ENCODE results near the gene DCN.
"Not testable (repeated sequence)": the region's sequence is repeated elsewhere in the genome, so short reads cannot be mapped to it uniquely, and the experiment has no call there.

Gene DCN

DNA sequence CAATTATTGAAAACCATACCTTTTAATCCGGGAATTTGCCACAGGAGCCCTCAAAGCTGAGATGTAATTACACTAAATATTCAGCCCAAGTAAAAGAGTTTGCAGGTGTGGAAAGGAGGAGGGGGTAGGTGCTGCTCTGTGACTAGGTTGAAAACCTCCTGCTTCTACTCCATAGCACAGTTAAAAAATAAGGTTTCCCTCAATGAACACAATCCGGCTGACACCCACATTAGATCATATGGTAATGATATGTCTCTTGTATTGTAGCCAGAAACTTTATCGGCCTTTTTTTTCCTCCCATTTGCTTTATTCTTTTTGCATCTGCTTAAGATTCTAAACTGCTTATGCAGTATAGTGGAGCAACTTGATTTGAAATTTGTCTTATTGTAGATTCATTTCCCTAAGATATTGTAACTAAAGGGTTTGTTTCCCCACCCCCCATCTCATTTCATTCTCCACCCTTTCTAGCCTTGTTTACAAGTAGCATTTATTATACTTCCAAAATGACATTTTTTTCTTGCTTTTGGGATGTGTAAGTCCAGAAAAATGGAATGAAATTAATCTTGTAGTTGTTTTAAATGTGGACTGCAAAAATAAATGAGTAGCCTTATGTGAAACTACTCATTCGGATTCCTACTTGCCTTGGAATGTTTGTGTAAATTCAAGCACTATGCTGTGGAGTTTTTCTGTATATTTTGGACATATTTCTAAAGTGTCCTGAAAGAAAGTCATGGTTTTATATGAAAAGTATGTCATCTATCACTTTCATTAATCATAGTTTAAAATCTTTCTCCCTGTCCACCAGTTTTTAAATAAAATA, at the start of gene DCN:
DCN (minus strand) TSS at position 182 of the 820 bp plus-strand sequence. CDS start 4,265 bp downstream, outside the sequence.
- peak; percentile 48 for DNase-seq

- DNase-seq, result no peak
Observed at GRCh38 chr12:91230841-91231240, 48.2 kb upstream of the DCN start.

DNA sequence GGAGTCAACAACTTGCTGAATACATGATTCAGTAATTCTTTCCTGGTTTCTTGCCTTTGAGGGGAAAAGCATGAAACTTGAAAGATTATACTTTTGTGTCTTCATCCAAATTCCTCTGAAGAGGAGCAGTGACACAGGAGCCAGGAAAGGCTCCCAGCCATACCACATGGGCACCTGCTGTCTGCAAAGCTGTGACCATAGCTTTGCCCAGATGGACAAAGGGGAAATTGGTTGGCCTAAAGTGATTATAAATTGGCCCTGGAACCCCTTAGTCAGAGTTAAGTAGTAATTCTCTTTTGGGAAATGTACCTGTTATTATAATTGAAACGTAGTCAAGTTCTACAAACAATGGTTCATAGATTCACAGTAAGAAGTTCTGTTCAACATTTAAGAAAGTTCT, 44.3 kb upstream of the DCN start:
- no peak for DNase-seq

- no peak for DNase-seq
Observed at GRCh38 chr12:91225316-91225715, 42.7 kb upstream of the DCN start.

DNA sequence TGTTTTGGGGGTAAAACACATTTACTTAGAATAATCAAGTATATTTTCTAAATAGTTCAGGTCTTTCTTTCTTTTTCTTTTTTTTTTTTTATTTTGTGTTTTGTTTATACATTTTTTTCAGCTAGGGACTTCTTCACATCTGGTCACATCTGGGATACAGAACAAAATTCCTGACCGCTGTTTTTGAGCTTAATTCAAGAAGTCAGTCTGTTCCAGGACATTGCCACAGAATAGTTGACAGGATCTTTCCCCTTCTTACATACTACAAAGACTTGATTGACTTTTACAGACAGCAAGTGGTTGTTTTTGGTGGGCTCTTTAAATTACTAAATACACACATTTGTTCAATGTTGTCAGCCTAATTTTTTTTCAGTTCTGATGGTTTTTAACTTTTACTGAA, 41.8 kb upstream of the DCN start:
- no peak for DNase-seq

DNA sequence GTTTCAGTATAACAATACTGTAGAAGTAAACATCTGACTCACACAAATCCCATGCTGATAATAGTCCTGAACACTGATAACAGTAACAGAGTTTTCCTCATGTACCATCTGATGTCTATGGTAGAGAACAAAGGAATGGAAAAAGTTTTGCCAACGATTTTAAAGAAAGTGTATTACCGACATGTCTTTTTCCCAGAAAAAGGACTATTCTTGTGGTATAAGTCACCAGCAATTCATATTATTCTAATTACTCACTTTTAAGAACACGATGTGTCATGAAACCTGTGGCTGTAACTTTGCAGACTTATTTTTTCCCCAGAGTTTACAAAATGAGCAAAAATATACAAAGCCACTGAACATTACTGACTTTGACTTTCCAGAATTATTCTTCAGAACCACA, 40.1 kb upstream of the DCN start:
- DNase-seq, result no peak

DNA sequence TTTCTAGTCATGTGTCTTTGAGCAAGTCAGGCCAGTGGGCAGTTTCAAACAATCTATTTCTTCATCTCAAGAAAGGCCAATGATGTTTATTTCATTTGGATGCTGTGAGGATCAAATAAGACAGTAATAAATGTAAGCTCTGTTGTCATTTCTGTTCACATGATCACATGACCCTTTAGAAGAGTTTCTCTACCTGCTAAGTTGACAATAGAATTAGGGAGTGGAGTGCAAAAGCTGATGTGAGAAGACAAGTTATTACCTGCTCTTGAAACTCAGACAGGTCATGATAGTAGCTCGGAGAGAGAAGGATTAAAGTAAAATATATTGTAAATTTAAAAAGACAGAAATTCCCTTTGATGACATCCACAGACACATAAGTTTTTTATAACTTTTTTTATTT, 37.3 kb upstream of the DCN start:
- no peak for DNase-seq

DNA sequence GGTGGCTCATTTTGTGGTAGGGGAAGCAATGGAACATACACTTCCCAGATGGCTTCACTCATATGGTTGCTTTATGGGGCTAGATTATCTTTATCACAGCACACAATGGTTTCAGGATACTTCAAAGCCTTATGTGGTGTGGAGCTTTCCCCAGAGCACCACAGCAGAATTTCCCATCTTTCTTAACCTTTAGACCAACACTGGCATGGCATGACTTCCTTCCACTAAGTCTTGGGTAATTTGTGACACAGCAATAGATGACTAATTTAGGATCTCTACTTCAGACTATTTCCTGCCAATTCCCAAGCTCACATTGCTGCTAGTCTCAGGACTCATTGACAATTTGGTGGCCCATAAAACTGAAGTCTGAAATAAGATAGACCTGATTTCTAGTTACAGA, 36.9 kb upstream of the DCN start:
- DNase-seq, result no peak

DNA sequence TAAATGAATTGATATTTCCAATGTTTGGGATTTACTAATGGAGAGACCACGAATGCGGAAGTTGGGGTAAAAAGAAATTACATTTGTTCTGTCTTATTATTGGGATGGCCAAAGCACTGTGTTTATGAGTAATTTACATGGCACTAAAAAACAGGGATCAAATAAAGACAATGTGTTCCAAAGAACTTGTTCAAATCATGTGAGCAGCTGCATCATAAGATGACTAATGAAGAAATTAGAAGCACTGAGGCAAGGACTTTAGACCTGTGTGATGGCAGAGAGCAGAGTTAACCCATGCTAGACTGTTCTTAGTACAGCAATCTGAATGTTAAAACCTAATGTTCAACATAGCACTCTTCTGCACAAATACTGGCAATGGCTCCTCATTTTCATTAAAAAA, 34.3 kb upstream of the DCN start:
- DNase-seq, result no peak

DNA sequence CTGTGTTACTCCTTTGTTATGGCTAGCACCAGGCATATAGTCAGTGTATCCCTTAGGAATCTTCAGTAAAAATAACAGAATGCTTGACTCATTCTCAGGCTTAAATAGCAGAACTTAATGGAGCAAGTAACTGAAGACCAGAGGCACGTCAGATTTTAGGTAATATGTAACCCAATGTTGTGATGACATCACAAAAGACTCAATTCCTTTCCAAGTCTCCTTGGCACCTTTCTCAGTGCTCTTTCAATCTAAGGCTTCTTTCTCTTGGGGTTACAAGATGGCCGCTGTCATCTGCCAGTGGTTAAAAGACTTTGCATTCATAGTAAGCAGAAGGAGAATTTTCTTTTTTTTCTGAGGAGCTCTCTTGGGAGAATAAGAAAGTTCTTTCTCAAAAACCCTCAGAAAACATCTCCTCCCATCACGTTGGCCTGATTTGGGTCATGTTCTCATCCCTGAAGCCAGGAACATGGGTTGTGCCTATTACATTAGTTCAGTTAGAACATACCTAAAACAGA, 33.4 kb upstream of the DCN start:
- DNase-seq, result no peak

DNA sequence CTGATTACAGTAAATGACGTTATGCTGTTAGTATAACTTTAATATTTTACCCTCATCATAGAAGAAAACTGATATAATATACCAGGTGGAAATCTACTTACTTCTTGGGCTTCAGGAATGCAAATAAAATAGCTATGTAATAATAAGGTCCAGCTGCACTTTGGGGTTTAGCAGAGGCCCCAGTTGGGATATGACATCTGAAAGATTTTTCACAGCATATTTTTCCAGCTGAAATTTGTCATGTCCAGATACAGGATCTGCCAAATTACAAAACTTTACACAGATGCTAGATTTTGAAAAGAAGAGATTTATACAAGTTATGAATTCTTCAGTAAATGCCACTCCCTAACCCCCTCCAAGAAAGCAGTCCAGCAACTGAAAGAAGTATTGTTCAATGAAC, 29.2 kb upstream of the DCN start:
- peak; percentile 32 for DNase-seq

GRCh38 chr12:91210618-91211017, 28.0 kb upstream of the DCN start:
- DNase-seq, result peak; percentile 38

DNA sequence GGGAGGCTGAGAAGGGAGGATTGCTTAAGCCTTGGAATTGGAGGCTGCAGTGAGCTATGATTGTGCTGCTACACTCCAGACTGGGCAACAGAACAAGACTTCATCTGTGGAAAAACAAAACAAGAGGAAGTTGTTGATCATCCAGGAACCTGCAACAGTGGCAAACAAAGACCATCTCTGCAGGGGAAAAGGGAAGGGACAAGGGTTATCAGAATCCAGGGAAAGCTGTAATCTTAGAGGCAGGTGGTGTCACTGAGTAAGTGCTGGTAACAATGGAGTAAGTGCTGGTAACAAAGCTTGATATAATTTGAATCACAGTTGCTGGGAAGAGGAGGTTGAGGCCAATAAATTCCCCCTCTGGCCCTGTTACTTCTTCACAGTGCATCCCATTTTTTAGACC, 27.5 kb upstream of the DCN start:
- DNase-seq, result no peak

- DNase-seq, result not testable (repeated sequence)
Observed at GRCh38 chr12:91207301-91207700, 24.7 kb upstream of the DCN start.

DNA sequence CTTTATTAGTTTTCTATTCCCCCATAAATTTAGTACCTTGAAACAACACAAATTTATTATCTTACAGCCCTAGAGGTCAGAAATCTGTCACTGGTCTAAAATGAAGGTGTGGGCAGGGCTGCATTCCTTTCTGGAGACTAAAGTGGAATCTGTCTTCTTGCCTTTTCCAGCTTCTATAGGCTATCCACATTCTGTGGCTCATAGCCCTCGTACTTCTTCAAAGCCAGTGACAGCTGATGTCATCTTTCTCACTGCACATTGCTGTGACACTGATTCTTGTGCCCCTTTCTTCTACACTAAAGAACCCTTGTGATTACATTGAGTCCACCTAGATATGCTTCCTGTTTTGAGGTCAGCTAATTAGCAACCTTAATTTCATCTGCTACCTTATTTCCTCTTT, 23.2 kb upstream of the DCN start:
- no peak for DNase-seq

GRCh38 chr12:91204421-91204820, 21.8 kb upstream of the DCN start:
- no peak for DNase-seq

DNA sequence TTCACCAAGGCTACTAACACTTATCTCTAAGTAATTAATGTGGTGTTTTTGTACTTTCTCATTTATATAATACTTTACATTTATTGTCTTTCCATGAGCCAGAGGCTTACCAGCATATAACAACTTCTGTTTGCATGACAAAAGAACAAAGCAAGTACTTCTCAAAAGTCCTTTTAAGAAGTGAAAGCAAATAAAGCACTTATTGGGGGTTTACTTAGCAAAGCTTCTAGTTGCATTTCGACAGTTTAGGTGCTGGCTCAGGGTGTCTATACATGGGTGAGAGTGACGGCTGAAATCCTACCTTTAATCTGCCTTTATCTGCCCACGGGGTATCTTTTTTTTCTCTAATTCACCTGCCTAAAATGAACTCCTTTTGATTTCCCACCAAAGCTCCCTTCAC, 21.0 kb upstream of the DCN start:
- DNase-seq, result no peak

- DNase-seq, result no peak
Observed at GRCh38 chr12:91202390-91202789, 19.8 kb upstream of the DCN start.

DNA sequence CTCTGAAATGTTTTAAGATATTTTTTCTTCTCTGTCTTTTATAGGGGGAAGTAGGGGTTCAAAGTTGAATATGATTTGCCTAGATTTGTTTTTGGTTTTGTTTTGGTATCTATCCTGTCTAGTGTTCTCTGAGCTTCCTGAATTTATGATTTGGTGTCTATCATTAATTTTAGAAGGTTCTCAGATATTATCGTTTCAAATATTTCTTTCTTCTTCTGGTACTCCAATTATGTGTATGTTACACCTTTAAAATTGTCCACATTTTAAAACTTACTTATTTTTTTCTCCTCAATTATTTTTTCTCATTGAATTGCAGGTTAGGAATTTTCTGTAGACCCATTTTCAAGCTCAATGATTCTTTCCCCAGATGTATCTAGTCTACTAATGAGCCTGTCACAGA, 13.8 kb upstream of the DCN start:
- no peak for DNase-seq

DNA sequence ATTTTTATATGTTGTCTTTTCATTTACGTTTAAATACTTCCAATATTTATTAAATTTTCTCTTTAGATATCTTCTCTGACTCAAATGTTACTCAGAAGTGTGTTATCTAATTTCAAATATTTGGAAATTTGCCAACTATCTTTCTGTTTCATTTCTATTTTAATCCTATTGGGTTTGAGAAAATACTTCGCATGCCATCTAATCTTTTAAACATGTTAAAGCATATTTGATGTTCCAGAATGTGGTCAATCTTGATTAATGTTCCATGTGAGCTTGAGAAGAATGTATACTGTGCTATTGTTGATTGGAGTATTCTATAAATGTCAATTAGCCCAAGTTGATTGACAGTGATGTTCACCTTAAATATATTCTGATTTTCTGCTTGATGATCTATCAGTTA, 11.9 kb upstream of the DCN start:
- no peak for DNase-seq

DNA sequence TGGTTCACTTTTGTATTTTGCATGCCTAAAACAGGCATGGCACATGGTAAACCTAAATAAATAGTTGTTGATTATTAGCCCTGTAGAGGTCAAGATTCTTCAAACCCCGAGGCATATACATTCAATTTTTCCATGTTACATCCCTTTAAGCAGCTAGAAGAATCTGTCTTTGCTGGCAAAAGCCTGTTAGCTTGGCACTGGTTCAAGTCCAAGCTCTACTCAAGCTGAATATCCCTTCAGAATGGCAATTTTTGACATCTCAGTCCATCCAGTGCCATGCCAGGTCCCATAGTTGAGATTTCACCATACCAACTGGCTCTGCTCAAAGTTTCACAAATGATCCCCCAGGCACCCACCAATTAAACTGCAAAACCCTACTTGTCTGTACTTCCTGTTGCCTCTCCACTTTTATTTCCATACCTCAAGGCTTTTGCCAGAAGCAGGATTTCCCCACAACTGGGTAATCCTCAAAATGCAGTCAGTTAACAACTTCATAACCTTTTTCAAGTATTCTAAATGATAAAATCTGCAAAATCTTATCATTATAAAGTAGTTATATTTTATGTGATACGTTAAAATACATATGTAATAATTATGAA, 9.0 kb upstream of the DCN start:
- no peak for DNase-seq

GRCh38 chr12:91189516-91189915, 6.9 kb upstream of the DCN start:
- no peak for DNase-seq

DNA sequence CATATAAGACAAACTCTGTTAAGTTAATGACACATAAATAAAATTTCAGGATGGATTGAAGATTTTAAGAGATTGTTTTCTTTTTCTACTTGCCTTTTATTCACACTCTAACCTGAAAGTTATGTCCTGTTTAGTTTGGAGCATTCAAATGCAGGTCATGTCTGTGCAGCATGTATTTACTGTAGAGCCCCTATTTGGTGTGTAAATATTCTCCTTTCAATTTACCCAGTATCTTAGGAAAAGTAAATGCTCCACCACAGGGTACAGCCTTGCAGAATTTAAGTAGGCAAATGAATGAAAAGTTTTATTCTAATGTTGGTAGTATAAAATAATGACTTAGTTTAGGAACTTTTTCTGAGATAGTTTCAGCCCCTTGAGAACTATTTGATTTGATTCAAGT, 6.2 kb upstream of the DCN start:
- no peak for DNase-seq

DNA sequence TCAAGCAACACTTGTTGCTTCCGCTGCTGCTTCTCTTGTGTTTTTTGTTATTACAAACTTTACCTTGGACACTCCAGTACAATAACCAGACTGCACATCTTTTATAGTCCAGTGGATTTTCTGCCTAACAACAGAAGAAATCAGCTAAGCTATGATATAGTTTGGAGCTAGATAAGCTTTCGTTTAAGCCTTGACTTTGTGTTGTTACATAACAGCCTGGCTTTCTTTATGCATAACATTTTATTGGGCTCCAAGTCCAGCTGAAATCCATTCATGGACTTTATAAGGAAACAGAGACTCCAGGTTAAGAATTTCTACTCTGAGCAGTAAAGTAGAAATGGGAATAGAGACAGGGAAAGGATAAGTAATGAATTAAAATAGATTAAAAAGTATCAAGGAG, 3.5 kb upstream of the DCN start:
- DNase-seq, result no peak

DNA sequence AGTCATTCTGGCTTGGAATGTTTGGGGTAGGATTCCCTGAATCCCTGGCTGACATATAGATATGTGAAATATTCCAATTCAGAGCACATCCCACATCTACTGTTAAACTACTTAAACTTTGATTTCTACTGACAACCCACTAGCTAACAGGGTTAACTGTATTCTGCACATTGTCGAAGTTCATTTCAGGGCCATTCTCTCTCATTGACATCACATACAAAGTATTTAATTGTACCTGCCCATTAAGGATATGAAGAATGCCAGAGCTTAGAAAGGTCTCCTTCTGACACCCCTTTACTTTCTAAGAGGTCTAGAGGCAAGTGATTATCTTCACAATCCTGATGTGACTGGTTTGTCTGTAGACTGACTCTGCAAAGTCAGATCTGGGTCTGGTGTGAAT, 2.8 kb upstream of the DCN start:
- no peak for DNase-seq

All from femur (tissue), 1 donor.